Thymus (tissue), 11 donors: ENCODE measurements around the gene CXCL9. TPM values are rescaled to one million over a fixed set of nuclear protein-coding genes. Genes with fewer than 3 reads are reported as not detected.
A peak's percentile ranks its signal among the peaks of the same experiment; 100 is the strongest.

Source experiments
- DNase-seq, 9 donors: peaks; one replicate each; pipeline ENCODE4 v3.0.0-alpha.2; 2013; ENCODE audit warnings: low spot score in 9 of 9, low read depth in 6 of 9, missing footprints in 1 of 9
- H3K27ac ChIP-seq, 2 donors: one replicate each; pipeline ENCODE4 v1.5.1; 2013; ENCODE audit warnings: control low read depth in 1 of 2, low read depth in 1 of 2, low read length in 1 of 2, mild to moderate bottlenecking in 1 of 2, moderate library complexity in 1 of 2
- H3K27me3 ChIP-seq, 2 donors: one replicate each; pipeline ENCODE4 v1.5.1; 2013; ENCODE audit warnings: low read length in 1 of 2; ENCODE audit not compliant: control insufficient read depth in 2 of 2, insufficient read depth in 1 of 2
- H3K36me3 ChIP-seq, 2 donors: one replicate each; pipeline ENCODE4 v1.5.1; 2013; ENCODE audit warnings: low read length in 1 of 2, mild to moderate bottlenecking in 1 of 2, moderate library complexity in 1 of 2; ENCODE audit not compliant: control insufficient read depth in 2 of 2, insufficient read depth in 2 of 2
- H3K4me1 ChIP-seq, 2 donors: one replicate each; pipeline ENCODE4 v1.5.1; 2013; ENCODE audit warnings: low read length in 2 of 2; ENCODE audit not compliant: control insufficient read depth in 2 of 2, insufficient read depth in 2 of 2
- H3K4me3 ChIP-seq, 2 donors: one replicate each; pipeline ENCODE4 v1.5.1; 2013; ENCODE audit warnings: low read length in 2 of 2, control low read depth in 1 of 2, mild to moderate bottlenecking in 1 of 2
- H3K9me3 ChIP-seq, 2 donors: one replicate each; pipeline ENCODE4 v1.5.1; 2013; ENCODE audit warnings: low read length in 1 of 2, mild to moderate bottlenecking in 1 of 2; ENCODE audit not compliant: control insufficient read depth in 2 of 2, insufficient read depth in 1 of 2
- WGBS: extraction: QIAGEN DNeasy Blood & Tissue Kit; methylation state at CpG from one replicate; pipeline ENCODE4 v1.1.7; 2013; 5-methylcytosine and 5-hydroxymethylcytosine counted together
- polyA plus RNA-seq: library from polyadenylated mRNA; stranded (reverse); fragments of 200-250 nt; gene quantifications from one replicate; pipeline ENCODE4 v1.2.3, GENCODE V29; 2013
- total RNA-seq: library from RNA; stranded (reverse); fragments of 120-200 nt; gene quantifications from one replicate; pipeline ENCODE4 v1.2.4, GENCODE V29; 2013
- donor health status: healthy.

Gene CXCL9
- total and polyA plus RNA-seq, 2 donors = 38.7 to 40.0 TPM

- no peaks in the 10 kb centered on the region for H3K4me1 ChIP-seq
- 93% methylated on average over 4 of the region's 4 CpGs for WGBS
- H3K27me3 ChIP-seq = no peaks in the 10 kb centered on the region
- H3K4me3 ChIP-seq = no peak overlapping the region
- H3K27ac ChIP-seq = no peak overlapping the region
- no peaks in the 10 kb centered on the region for H3K36me3 ChIP-seq
- no peaks in the 10 kb centered on the region for H3K9me3 ChIP-seq
- DNase-seq = no peak
Measured at GRCh38 chr4:76022031-76022430, 14.7 kb upstream of the CXCL9 start.

DNA sequence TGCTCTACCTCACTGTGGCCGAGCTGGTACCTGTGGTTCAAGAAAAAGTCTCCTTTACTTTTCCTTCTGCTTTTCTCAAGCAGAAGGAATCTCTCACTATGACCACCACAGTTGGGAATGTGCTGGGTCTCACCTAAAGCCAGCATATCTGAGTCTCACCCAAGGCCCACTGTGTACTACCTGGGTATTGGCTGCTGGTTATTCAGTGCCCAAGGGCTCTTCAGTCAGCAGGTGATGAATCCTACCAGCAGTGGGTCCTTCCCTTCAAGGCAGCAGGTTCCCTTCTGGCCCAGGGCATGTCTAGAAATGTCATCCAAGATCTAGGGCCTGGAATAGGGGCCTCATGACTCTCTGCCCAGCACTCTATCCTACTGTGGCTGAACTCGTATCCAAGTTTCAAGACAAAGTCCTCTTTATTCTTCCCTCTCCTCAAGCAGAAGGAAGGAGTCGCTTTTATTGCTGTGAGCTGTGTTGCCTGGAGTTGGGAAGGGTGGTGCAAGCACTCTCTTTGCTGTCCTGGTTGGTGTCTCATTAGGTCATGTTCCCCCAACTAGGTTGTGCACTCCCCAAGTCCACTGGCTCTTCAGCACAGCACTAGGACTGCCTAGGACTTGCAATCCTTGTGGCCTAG lies 9.9 kb upstream of the CXCL9 start:
- Histone ChIP-seq H3K4me3 (no peak overlapping the region), H3K27me3 (no peaks in the 10 kb centered on the region), H3K9me3 (no peaks in the 10 kb centered on the region), H3K4me1 (peaks cover 3 to 6% of the 10 kb centered on the region in 2 donors), H3K27ac (no peak overlapping the region), H3K36me3 (no peaks in the 10 kb centered on the region)
- WGBS = 95% methylated on average over 3 of the region's 3 CpGs
- DNase-seq = no peak

DNA sequence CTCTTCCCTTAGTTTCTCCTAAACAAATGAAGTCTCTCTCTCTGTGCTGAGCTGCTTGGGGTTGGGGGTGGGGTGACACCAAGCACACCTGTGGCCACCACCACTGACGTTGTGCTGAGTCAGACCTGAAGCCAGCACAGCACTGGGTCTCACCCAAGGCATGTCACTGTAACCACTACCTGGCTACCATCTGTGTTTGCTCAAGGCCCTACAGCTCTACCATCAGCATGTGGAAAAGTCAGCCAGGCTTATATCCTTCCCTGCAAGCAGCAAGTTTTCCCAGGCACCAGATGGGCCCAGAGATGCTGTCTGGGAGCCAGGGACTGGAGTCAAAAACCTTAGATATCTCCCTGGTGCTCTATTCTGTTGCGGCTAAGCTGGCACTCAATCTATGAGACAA lies 9.1 kb upstream of the CXCL9 start:
- H3K4me3 ChIP-seq = no peak overlapping the region
- H3K9me3 ChIP-seq = no peaks in the 10 kb centered on the region
- WGBS = 53% methylated on average over 2 of the region's 2 CpGs
- DNase-seq = peak in 2 of 9 donors; percentile 11 to 27
- H3K4me1 ChIP-seq = peaks cover 3 to 10% of the 10 kb centered on the region in 2 donors
- no peak overlapping the region for H3K27ac ChIP-seq
- H3K27me3 ChIP-seq = no peaks in the 10 kb centered on the region
- H3K36me3 ChIP-seq = no peaks in the 10 kb centered on the region

DNA sequence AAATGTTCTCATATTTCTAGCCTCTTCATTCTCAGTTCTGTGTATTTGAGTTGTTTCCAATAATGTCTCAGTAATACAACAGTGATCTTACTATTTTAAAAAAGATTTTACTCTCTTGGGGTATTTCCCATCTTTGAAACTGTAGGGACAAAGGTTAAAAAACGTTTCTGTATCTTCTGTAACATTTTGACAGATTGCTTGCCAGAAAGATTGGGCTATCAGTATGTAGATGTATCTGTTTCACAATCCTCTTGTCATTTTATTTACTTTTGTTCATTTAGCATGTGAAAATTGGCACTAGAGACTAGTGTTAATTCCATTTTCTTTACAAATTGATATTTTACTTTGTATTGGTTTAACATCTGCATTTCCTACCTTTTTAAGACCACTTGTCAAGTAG lies 6.2 kb upstream of the CXCL9 start:
- Histone ChIP-seq H3K9me3 (no peaks in the 10 kb centered on the region), H3K27ac (no peak overlapping the region), H3K27me3 (no peaks in the 10 kb centered on the region), H3K4me3 (no peak overlapping the region), H3K4me1 (peaks cover 3 to 13% of the 10 kb centered on the region in 2 donors), H3K36me3 (no peaks in the 10 kb centered on the region)
- 72% methylated on average over 1 of the region's 1 CpG for WGBS
- no peak for DNase-seq

DNA sequence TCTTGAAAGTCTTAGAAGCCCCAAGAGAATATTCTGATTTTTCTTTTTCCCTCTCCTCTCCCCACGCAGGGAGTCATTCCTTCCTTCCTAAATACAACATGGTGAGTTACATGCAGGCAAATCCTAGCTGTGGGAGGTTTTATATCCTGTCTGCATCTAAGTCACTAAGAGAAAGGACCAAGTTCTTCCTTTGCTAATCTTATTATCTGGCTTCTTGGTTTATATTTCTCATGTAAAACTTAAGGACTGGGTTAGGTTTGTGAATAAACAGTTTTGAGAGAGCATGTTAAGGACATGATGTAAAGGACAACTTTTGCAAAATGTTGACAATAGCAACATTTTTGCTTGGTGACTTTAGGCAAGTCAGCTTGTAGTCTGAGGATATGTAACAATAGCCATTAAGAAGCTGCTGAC lies 5.1 kb upstream of the CXCL9 start:
- WGBS = 59% methylated on average over 1 of the region's 1 CpG
- peak overlapping the region; percentile 49 to 82 for H3K27ac ChIP-seq
- H3K4me1 ChIP-seq = peaks cover 3 to 13% of the 10 kb centered on the region in 2 donors
- no peak for DNase-seq
- no peak overlapping the region for H3K4me3 ChIP-seq
- no peaks in the 10 kb centered on the region for H3K36me3 ChIP-seq
- no peaks in the 10 kb centered on the region for H3K27me3 ChIP-seq
- H3K9me3 ChIP-seq = no peaks in the 10 kb centered on the region

DNA sequence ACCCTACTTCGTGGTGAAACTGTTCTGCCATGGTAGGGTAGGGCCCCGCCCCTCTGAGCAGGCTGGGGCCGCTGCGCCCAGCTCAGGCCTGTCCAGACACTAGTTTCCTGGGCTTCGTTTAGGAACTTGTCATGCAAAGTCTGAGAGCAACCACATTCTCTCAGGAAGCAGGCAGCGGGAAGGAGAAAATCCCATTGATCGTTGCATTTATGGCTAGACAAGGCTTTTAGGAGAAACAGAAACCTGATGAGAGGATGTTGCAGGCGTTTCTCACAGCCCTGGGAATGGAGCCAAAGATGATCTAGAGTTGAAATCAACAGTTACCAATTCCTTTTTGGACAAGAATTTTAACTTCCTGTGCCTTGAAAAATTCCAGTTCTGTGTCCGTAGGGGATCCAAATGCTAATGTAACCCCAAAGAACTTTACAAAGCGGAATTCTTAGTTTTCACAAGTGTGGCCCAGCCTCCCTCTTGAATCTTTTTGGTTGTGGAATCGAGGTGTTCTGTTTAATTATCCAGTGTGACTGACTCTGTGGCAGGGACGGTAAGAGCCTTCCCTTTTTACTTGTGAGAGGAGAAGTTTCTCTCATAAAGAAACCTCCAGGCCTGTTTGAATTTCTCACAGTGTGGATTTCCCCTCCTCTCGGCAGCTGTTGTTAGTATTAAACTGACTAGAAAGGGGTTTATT lies 4.5 kb upstream of the CXCL9 start:
- H3K27me3 ChIP-seq = no peaks in the 10 kb centered on the region
- no peaks in the 10 kb centered on the region for H3K9me3 ChIP-seq
- H3K27ac ChIP-seq = peak overlapping the region; percentile 49 to 82
- 77% methylated on average over 13 of the region's 13 CpGs for WGBS
- H3K4me3 ChIP-seq = no peak overlapping the region
- peak in 1 of 9 donors; percentile 21 for DNase-seq
- no peaks in the 10 kb centered on the region for H3K36me3 ChIP-seq
- H3K4me1 ChIP-seq = peaks cover 3 to 13% of the 10 kb centered on the region in 2 donors

- Histone ChIP-seq H3K9me3 (no peaks in the 10 kb centered on the region), H3K4me1 (peaks cover 0 to 8% of the 10 kb centered on the region in 2 donors), H3K4me3 (no peak overlapping the region), H3K27me3 (no peaks in the 10 kb centered on the region), H3K27ac (peak overlapping the region in 1 of 2 donors; percentile 82), H3K36me3 (no peaks in the 10 kb centered on the region)
- DNase-seq = no peak
- WGBS = 97% methylated on average over 31 of the region's 31 CpGs
Measured at GRCh38 chr4:76011018-76011670, 3.8 kb upstream of the CXCL9 start.

GRCh38 chr4:76010576-76010975 lies 3.3 kb upstream of the CXCL9 start:
- no peak for DNase-seq
- no peaks in the 10 kb centered on the region for H3K9me3 ChIP-seq
- H3K27me3 ChIP-seq = no peaks in the 10 kb centered on the region
- 98% methylated on average over 13 of the region's 13 CpGs for WGBS
- H3K4me1 ChIP-seq = peaks cover 0 to 8% of the 10 kb centered on the region in 2 donors
- H3K4me3 ChIP-seq = no peak overlapping the region
- H3K27ac ChIP-seq = no peak overlapping the region
- no peaks in the 10 kb centered on the region for H3K36me3 ChIP-seq

GRCh38 chr4:76009311-76009710 lies 2.0 kb upstream of the CXCL9 start:
- Histone ChIP-seq H3K4me3 (no peak overlapping the region), H3K27me3 (no peaks in the 10 kb centered on the region), H3K9me3 (no peaks in the 10 kb centered on the region), H3K4me1 (peaks cover 0 to 8% of the 10 kb centered on the region in 2 donors), H3K36me3 (no peaks in the 10 kb centered on the region), H3K27ac (no peak overlapping the region)
- DNase-seq = no peak
- WGBS = 82% methylated on average over 5 of the region's 5 CpGs
